Measurements from ENCODE around the gene VTI1A.
"Not testable (repeated sequence)": the region's sequence is repeated elsewhere in the genome, so short reads cannot be mapped to it uniquely, and the experiment has no call there.

Gene VTI1A

GRCh38 chr10:112552593-112553110 is 105.6 kb downstream of the VTI1A start:
- no peak for DNase-seq

- DNase-seq, result no peak
These were observed 106.3 kb downstream of the VTI1A start for GRCh38 chr10:112553315-112553714.

GRCh38 chr10:112554263-112554662 is 107.2 kb downstream of the VTI1A start:
- DNase-seq, result no peak

GRCh38 chr10:112557197-112557596 is 110.2 kb downstream of the VTI1A start:
- DNase-seq, result no peak

- no peak for DNase-seq
These were observed 111.6 kb downstream of the VTI1A start for GRCh38 chr10:112558476-112559142.

- DNase-seq, result no peak
These were observed 112.3 kb downstream of the VTI1A start for GRCh38 chr10:112559349-112559748.

- no peak for DNase-seq
These were observed 115.1 kb downstream of the VTI1A start for GRCh38 chr10:112562122-112562521.

GRCh38 chr10:112562809-112563663 is 116.0 kb downstream of the VTI1A start:
- no peak for DNase-seq

- no peak for DNase-seq
These were observed 117.3 kb downstream of the VTI1A start for GRCh38 chr10:112564337-112564736.

GRCh38 chr10:112565434-112566053 is 118.5 kb downstream of the VTI1A start:
- no peak for DNase-seq

GRCh38 chr10:112570585-112570984 is 123.6 kb downstream of the VTI1A start:
- DNase-seq, result no peak

- no peak for DNase-seq
These were observed 132.6 kb downstream of the VTI1A start for GRCh38 chr10:112579578-112579977.

- DNase-seq, result no peak
These were observed 133.3 kb downstream of the VTI1A start for GRCh38 chr10:112580267-112580666.

- no peak for DNase-seq
These were observed 134.9 kb downstream of the VTI1A start for GRCh38 chr10:112581921-112582320.

- no peak for DNase-seq
These were observed 136.4 kb downstream of the VTI1A start for GRCh38 chr10:112583236-112583939.

GRCh38 chr10:112584276-112584675 is 137.3 kb downstream of the VTI1A start:
- no peak for DNase-seq

GRCh38 chr10:112585126-112585525 is 138.1 kb downstream of the VTI1A start:
- DNase-seq, result no peak

- no peak for DNase-seq
These were observed 138.9 kb downstream of the VTI1A start for GRCh38 chr10:112585960-112586359.

GRCh38 chr10:112587729-112588128 is 140.7 kb downstream of the VTI1A start:
- no peak for DNase-seq

- DNase-seq, result no peak
These were observed 141.4 kb downstream of the VTI1A start for GRCh38 chr10:112588225-112588990.

GRCh38 chr10:112589081-112589480 is 142.1 kb downstream of the VTI1A start:
- no peak for DNase-seq

- DNase-seq, result not testable (repeated sequence)
These were observed 143.8 kb downstream of the VTI1A start for GRCh38 chr10:112590786-112591185.

Data from NCI-H187 treated with DMSO at 0.1 percent for 48 hours (cell line).